WI38 (cell line): Measurements from ENCODE around the gene ZBP1.

Experiments used
- H3K4me3 ChIP-seq: 2 replicates; pipeline ENCODE4 v1.5.1; 2011; ENCODE audit warnings: low read depth, mild to moderate bottlenecking, control low read depth, low read length
- TF ChIP-seq, protein P1 (sequence below): IDR thresholded peaks from 2 replicates; pipeline ENCODE4 v1.5.1; 2012; ENCODE audit warnings: low read depth, mild to moderate bottlenecking, control low read depth, low read length

The ZBP1 gene

GRCh38 chr20:57618091-57618763 is 2.0 kb downstream of the ZBP1 start:
- H3K4me3 ChIP-seq: no peak overlapping the region
- TF ChIP-seq, protein P1, sequence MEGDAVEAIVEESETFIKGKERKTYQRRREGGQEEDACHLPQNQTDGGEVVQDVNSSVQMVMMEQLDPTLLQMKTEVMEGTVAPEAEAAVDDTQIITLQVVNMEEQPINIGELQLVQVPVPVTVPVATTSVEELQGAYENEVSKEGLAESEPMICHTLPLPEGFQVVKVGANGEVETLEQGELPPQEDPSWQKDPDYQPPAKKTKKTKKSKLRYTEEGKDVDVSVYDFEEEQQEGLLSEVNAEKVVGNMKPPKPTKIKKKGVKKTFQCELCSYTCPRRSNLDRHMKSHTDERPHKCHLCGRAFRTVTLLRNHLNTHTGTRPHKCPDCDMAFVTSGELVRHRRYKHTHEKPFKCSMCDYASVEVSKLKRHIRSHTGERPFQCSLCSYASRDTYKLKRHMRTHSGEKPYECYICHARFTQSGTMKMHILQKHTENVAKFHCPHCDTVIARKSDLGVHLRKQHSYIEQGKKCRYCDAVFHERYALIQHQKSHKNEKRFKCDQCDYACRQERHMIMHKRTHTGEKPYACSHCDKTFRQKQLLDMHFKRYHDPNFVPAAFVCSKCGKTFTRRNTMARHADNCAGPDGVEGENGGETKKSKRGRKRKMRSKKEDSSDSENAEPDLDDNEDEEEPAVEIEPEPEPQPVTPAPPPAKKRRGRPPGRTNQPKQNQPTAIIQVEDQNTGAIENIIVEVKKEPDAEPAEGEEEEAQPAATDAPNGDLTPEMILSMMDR: no peak

DNA sequence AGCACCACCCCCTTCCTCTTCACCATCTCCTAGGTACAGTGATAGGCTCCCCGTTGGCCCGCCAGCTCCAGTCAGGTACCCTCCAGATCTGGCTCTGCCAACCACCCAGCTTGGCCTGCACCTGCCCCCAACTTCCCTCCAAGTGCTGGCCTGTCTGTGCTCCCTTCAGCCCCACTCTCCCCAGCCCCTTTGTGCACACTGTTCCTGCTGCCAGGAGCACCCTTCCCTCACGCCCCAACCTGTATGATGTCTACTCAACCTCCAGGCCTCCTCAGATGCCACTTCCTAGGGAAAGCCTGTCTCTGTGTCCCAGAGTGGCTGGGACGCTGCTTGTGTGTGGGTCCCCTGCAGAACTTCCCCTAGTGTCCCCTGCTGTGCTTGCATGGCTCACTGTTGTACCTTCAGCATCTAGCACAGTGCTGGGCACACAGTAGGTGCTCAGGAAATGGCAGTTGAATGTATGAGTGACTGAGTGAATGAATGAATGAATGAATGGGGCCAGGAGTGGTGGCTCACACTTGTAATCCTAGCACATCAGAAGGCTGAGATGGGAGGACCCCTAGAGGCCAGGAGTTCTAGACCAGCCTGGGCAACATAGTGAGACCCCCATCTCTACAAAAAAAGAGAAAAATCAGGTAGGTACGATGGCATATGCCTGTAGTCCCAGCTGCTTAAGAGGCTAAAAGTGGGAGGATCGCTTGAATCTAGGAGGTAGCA is 3.0 kb downstream of the ZBP1 start:
- TF ChIP-seq, protein P1: no peak
- no peak overlapping the region for H3K4me3 ChIP-seq

DNA sequence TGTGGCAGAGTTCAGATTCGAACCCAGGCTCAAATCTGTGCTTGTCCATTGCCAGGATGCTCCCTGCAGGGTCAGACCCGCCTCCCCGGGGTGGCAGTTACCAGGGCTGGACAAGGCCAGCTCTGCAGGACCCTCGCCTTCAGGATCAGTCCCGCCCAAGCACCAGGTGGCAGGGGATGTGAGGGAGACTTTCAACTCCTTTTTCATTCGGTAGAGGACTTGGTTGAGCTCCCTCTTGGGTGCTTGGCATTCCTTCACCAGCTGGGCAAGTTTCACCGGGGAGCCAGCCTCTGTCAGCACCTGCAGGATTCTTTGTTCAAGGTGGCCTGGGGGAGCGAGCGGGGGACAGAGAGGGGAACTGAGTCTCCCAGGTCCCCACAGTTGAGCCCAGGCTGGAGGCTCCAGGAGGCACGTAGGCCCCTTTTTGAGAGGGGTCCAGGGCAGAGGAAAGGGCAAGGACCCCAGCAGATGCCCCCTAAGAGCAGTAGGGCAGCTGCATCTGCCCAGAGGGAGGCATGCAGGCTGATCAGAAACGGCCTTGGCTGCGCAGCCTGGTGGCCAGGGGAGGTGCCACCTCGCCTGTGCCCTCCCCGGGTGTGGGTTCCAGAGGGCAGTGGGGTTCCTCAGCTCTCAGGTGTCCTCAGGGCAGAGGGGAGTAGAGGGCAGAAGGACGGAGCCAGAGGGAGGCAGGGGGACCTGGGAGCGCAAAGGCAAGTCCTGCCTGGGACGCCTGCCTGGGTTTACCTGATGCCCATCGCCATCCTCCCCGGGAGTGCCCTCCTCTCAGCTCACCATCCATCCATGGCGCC is 3.9 kb downstream of the ZBP1 start:
- H3K4me3 ChIP-seq: no peak overlapping the region
- TF ChIP-seq, protein P1: no peak

DNA sequence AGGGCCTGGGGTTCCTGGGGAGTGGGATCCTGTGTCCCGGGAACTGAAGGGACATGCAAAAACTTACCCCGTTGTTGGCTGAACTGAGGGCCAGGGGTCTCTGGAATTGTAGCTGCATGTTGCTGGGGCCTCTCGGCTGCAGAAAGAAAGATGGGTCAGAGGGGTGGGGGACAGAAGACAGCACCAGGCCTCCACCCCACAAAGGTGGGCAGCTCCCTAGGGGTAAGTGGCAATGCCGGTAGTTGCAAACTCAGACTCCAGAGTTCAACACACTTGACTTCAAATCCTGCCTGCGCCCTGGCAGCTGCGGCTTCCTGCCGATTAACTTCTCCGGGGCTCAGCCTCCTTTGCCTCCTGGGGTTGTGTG is 4.8 kb downstream of the ZBP1 start:
- TF ChIP-seq, protein P1: no peak
- H3K4me3 ChIP-seq: no peak overlapping the region

DNA sequence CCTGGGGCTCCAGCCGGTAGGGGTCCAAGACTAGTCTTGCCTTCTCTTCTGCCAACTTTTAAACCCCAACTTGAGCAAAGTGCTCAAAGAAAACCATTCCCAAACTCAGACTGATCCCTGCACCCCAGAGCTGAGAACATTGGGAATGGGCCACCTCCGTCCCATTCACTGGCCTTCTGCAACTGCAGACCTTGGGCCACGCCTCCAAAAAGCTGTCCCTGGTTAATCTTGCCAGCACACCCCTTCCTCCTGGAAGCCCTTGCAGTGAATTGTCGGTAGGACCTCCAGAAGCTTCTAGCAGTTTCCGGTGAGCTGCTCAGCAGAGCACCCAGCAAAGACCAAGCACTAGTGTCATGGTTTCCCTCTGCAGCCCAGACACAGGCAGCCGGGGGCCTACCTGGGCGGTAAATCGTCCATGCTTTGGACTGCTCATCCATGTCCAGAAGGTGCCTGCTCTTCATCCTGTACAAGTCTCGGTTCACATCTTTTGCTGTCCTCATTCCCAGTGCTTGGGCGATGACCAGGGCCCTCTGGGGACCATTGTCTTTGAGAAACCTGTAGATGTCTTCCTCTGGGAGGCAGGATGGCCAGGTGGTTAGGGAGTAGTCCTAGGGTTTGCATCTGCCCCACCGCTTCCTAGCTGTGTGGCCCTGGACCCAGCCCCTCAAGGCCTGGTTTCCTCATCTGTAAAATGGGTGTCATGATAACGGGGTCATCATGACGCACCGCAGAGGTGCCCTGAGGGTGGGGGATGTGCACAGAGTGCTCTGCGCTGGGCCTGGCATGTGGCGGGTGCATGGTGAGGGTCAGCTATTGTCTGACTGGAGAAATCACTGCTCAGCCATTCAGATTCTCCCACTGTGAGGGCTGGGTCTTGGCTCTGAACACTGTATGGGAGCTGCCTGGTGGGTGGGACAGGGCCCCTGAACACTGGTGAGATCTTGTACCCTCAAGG is 5.5 kb downstream of the ZBP1 start:
- TF ChIP-seq, protein P1: no peak
- no peak overlapping the region for H3K4me3 ChIP-seq

- H3K4me3 ChIP-seq: no peak overlapping the region
- TF ChIP-seq, protein P1: no peak
Measured at GRCh38 chr20:57613481-57613921, 6.7 kb downstream of the ZBP1 start.
